SW 1271 (cell line): ENCODE data around the gene BEND5.
A peak's percentile ranks its signal among the peaks of the same experiment; 100 is the strongest.

Experiments
- DNase-seq, 2 experiments: peaks; one replicate each; lab custom pipeline; 2025; lab: John Stamatoyannopoulos, UW

The BEND5 gene

DNA sequence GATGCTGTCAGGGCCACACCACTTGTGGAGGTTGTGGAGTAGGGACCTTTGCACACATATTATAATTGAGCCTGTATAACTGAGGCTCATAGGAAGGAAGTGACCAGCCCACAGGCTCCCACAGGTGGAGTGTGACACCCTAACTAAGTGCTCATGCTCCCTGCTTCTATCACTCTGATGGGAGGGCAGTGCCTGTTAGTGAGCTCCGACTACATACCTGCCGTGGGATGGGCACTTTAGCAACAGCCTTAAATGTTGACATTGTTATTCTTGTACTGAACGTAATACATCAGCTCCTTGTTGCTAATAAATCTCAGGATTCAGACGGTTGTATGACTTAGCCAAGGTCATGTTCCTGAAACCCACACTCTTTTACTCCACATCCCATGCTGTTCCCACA lies 58.0 kb downstream of the BEND5 start:
- DNase-seq, result no peak

DNA sequence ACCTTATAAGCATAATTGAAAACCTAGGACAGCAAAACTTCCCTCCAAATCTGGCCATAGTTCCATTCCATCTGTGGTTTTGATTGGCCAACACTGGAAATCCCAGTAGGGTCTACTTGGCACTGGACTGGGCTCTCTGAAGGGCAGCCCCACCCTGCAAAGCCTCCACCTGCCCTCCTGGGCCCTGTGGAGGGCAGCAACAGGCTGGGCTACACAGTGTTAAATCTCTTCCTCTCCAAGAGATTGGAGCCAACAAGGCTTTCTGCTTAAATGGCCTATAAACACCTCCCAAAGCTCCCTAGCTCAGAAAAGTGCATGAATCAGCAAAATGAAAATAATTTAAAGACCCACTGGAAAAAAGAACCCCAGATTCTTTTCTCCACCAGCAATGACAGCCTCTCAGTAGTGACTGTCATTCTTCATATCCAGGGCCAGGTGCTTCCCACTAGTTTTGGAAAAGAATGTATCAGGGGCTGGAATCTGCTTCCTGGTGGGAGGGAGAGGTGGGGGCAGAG lies 58.5 kb downstream of the BEND5 start:
- no peak for DNase-seq

DNA sequence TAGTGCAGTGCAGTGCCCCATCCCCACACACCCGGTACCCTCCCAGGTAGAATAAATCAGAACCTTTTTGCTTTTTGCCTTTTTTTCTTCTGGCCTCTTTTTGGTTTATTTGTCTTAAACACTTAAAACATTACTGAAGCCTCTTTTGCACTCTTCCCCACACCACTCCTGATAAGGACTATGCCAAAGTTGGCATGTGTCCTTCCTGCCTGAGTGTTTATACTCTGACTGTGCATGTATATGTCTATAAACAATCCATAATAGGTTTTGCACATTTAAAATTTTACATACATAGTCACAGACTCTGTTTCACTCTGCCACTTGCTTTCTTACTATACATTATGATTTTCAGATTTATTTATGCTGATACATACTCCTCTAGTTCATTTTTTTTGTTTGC lies 59.6 kb downstream of the BEND5 start:
- DNase-seq, result no peak

DNA sequence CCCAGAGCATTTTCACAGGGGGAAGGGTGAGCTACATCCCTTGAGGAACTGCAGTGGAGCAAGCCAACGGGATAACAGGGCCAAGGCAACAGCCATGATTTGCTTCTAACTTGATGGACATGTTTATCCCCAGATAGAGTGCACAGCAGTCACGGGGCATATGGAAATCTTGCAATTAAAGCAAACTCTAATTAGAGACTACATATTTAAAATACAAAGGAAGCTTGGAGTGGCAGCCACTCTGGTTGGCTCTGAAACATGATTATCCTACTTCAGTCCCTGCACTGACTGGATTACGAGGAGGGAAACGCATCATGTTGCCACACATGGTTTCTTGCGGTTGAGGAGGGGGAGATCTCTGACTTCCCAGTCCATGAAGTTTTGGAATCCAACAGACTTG lies 60.8 kb downstream of the BEND5 start:
- no peak for DNase-seq

DNA sequence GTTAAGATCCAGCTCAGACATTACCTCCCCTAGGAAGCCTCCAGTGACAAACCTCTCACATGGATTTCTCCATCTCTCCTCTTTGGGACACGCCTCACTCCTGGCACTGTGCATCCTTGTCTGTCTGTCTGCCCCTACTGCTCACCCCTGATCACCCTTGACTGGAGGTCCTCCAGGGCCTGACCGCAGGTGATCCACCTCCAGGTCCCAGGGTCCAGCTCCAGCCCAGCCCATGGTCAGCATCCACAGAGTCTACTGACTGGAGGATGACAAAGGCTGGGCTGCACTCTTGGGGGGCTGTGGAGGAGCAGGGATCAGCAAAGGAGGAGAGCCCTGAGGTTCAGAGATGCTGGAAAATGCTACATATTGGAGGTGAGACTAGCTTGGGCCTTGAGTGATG lies 65.8 kb downstream of the BEND5 start:
- no peak for DNase-seq

DNA sequence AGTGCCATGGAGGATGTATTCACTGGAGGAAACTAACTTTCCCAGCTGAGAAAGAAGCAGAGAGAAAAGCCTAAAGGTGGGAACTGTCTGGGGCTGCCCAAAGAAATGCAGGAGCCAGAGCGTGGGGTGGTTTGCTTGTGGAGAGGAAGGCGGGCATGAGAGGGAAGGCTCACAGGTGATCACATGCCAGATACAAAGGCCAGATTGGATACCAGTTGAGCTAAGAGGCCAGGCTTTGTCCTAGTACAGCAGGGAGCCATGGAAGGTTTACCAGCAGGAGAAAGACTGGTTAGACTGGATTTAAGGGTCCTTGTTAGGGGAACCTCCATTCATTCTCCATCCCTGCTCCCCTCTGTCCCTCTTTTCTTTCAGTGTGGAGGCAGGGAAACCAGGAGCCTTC lies 66.4 kb downstream of the BEND5 start:
- DNase-seq, result no peak

DNA sequence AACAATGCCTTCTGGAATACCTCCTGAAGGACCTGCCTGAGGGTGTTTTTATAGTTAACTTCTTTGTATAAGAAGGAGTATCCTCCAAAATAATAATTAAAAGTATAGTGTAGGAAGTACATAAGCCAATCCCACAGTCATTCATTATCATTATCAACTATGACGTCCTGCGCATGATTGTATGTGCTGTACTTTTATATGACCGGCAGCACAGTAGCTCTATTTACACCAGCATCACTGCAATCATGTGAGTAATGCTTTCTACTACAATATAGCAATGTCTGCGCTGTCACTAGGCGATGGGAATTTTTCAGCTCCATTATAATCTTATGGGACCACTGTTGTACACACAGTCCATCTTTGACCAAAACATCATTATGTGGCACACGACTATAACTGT lies 72.0 kb downstream of the BEND5 start:
- DNase-seq, result no peak

DNA sequence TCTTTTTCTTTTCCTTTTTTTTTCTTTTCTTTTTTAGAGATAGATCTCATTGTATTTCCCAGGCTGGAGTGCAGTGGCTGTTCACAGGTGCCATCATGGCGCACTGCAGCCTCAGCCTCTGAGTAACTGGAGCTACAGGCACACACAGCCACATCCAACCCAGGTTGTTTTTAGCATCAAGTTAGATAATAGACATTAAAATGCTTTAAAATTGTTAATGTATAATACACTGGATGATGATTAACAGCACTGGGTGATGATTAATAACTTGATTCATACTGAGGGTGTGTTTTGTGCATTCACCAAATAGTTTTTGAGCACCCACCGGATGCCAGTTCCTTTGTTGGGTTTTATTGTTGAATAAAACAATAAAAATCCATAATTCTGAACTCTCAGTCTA lies 75.2 kb downstream of the BEND5 start:
- DNase-seq, result no peak

DNA sequence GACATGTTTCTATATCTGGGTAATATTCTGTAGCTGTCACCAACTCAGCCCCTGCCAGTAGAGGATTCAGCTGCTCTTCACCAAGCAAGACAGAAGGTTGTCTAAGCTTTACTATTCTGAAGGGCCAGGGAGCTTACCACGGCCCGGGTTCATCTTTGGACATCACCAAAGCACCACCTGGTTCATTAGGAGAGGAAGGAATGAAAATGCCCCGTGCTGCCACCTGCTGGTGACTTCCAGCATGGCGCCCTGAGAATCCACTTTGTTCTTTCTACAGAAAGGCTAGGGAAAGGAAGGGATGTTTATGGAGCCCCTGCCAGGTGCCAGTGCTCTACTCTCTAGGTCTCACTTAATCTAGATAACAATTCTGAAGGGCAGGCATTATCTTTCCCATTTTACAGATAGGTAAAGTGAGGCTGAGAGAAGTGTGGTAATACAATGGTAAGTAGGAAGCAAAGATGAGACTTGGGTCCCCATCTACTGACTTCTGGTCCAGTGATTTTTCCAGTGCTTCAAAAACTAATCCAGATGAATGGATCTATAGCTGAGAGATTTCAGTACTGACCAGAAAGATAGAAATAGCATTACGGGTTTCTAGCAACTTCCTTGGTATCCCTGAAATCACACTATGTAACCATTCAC lies 79.5 kb downstream of the BEND5 start:
- peak in 1 of 2 experiments; percentile 13 for DNase-seq

DNA sequence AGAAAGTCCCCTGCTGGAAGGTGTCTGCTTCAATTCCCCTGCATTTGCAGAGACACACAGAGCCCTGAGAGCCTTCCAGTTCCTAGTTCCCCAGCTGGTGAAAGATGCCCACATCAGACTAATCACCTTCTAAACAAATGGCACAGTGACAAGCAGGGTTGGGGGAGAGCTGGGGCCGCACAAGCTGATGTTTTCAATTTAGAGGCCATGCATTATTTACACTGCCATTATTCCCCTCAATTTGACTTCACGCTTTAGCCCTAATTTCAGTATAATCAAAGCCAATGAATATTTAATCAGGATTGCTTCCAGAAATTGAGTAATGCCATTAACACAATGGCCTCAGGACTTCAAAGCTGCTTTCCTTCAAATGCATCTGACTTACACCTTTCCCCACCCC lies 81.5 kb downstream of the BEND5 start:
- DNase-seq, result no peak

DNA sequence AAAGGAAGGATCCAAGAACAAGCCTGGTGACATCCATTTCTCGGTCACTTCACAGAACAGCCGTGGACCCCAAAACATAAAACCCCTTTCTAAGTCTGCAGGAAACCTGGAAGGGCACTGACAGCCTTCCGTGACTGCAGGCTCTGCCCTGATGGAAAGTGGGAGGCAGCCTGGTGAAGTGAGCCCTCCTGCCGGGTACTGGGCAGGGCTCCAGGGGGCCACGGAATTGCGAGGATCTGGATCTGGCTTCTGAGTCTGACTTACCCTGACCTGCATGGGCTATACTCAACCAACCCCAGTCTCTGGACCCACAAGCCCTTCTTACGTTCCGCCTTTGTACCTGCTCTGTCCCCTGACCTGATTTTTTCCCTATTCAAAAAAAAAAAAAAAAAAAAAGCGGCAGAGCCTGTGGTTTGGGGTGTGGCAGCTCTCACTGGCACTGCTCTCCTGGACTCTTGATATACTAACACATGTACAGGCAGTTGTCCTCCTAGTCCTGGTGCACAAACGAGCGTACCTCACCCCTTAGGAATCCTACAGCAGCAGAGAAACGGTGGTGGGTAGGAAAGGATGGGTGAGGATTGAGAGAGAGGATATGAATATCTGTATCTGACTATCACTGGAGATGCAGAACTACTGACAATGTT lies 82.9 kb downstream of the BEND5 start:
- no peak for DNase-seq

DNA sequence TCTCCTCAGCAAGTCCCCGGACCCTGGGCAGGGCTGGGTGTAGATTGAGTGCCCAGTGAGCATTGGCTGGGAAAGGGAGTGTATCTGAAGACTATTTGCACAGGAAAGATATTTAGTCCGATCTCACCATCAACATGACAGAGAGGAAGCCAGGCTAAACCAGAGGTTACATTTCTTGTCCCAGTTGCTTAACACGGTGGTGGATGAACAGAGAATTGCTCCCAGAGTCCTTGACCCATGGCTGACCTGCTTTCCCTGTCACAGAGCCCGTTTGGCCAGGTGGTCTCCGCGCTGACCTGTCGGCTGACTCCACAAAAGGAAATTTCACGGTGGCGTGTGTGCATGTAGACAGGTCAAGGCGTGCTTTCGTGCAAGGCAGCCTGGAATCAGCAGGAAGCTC lies 83.5 kb downstream of the BEND5 start:
- no peak for DNase-seq

DNA sequence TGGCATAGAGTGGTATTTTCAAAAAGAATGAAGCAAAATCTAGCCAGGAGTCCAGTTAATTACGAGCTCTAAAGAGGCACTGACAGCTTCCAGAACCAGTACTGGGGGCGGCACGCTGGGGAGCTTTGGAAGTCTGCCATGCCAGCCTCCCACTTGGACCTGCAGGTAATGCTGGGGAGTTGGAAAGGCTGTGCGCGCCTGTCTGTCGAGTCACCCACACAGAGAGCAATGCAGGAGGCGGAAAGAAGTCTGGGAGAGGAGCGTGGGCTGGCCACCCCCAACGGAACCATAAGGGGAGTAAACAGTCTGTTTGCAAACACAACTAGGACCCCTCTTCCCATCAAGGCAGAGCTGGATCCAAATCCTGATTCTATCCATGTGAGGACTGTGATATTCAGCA lies 84.5 kb downstream of the BEND5 start:
- no peak for DNase-seq

DNA sequence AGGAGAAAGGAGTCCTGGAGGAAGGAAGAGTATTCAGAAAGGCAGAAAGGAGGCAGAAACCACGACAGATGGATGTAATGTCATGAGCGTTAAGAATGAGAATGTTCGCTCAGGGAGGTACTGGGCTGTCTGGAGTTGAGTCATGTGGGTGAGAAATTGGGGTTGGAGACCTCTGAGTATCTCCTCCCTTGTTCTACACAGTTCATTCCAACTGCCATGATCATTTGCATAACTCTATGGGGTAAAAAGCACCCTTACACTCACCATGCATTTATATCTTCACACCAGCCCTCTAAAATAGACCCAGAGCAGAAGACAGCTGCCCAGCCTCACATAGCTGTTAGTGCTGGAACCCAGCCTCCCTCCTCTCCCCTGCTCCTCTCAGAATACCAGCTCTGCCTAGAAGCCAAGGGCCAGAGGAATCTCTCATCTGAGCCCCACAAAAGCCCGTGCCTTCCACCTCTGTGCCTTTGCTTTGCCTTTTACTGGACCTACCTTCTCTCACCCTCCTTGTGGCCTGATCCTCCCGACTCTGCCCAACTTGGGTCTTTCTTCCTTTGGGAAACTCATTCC lies 85.2 kb downstream of the BEND5 start:
- no peak for DNase-seq

DNA sequence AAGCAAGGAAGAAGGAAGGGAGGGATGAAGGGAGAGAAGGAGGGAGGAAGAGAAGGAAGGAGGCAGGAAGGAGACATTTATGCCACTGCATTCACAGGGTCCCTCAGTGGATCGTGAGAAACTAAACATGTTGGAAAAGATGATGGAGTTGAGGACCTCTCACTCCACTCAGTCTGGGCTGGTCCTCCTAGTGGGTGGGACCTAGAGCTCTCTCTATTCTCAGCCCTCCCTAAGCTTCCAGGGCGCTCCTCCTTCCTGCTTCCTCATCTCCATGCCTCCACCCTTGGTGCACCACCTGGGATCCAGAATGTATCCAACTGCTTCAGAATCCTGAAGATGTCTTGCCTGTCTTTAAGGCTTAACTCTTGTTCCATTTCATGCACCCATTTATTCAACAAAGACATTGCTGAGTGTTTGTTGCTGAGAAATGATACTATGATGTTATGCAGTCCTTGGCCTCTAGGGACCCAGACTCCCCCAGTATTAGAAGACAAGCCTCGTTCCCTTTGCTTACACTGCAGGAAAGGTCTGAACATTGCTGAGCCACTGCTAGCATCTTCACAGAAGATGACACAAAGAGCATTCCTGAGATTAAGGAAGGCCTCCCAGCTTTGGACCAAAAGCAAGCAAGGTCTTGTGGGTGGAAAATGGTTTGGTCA lies 88.5 kb downstream of the BEND5 start:
- peak in 1 of 2 experiments; percentile 9 for DNase-seq

DNA sequence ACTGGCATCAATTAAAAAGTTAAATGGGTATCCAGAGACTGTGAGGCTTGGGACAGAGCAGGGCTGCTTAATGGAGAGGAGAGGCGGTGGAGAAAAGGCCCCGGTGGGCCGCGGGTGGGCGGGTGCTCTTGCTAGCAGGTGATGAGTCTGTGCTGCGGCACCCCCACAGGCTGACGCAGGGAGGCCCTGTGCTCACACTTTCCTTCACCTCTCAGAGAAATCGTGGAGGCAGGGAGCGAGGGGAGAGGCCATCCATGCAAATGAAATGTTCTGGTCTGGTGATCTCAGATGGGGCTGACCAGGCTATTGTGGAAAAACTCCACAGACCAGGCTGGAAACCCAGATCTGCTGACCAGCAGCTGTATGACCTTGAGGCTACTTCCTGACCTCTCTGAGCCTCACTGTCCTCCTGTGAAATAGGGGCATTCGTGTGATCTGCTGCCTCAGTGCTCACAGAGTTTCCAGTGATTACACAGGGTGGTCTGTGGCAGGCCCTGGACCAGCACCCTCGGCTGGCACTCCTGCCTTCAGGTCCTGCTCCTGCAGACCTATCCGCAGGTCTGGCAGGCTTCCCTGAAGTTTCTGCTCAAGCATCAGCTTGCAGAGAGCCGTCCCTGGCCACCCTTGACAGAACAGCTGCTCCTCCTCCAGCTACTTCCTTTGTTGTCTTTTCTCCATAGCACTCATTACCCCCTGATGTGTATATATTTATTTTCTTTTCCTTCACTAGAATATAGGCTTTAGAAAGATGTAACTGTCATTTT lies 89.2 kb downstream of the BEND5 start:
- DNase-seq, result no peak

DNA sequence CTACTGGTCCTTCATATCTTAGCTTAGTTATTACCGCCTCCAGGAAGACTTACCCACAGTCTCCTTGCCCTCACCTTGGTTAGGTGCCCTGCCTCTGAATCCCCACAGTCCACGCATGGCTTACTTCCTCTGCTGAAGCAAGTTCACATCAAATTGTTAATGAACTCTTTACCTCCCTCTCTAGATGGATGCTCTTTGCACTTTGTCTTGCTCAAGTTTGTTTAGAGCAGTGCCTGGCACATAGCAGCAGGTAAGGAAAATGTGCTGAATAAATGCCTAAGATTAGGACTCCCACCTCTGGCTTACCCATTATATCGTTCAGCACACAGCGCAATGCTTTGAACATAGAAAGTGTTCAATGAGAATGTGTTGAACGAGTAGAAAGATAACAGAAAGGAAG lies 90.5 kb downstream of the BEND5 start:
- no peak for DNase-seq

DNA sequence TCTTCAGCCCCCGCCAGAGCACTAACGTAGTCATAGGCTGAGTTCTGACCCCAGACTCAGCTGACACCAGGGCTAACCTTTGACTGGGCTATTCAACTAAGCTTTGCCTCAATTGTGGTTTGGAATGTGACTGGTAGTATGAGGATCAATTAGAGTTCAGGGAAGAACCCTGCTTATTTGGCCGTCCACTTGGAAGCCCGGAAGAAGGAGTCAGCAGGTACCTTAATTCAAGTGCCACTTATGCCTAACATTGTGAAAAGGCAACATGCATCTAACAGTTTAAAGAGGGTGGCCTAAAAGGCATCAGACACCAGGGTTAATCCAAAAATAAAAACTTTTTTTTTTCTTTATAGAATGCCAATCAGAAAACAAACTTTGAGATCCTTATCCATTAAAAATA lies 92.3 kb downstream of the BEND5 start:
- no peak for DNase-seq

DNA sequence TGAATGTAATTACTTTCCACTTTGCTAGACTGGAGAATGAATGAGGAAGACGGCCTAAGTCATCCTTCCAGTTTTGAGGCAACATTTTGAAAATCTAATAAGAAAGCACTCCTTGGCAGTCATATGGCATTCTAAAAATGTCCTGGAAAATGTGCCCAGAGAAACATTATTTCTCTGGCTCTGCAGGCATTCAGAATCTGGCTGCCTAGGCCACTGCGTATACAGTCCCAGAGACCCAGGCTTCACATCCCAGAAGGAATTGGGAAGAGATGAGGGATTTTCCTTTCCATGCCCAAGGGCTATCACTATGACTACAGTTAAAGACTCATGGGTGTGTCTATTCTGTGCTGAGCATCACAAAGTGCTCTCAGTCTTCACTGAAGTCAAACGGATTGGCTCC lies 92.9 kb downstream of the BEND5 start:
- DNase-seq, result no peak

DNA sequence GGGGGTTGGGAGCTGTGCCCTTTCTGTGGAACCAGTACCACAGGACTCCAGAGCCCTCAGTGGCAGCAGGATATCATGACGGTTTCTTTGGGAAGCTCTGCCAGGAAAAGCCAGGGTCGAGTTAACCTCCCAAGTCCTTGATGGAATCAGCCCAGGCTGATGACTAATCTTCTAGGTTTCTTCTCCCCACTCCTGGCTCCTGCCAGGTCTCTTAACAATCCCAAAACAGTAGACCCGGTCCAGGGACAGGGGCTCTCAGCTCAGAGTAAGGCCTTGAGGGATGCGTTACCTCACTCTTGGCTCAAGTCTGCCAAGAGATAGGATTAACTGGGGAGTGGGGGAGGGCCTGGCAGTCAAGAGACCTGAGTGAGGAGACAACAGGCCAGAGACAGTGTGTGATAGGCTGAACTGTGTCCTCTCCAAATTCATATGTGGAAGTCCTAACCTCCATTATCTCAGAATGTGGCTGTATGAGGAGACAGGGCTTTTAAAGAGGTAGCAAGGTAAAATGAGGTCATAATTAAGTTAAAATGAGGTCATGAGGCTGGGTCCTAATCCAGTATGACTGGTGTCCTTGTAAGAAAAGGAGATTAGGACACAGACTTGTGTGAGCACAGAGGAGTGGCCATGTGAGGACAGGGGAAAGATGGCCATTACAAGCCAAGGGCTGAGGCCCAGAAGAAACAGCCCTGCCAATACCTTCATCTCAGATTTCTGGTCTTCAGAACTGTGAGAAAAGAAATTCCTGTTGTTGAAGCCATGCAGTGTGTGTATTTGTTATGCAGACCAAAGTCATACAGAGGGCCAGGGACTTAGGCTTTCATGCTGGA lies 95.0 kb downstream of the BEND5 start:
- DNase-seq, result no peak

DNA sequence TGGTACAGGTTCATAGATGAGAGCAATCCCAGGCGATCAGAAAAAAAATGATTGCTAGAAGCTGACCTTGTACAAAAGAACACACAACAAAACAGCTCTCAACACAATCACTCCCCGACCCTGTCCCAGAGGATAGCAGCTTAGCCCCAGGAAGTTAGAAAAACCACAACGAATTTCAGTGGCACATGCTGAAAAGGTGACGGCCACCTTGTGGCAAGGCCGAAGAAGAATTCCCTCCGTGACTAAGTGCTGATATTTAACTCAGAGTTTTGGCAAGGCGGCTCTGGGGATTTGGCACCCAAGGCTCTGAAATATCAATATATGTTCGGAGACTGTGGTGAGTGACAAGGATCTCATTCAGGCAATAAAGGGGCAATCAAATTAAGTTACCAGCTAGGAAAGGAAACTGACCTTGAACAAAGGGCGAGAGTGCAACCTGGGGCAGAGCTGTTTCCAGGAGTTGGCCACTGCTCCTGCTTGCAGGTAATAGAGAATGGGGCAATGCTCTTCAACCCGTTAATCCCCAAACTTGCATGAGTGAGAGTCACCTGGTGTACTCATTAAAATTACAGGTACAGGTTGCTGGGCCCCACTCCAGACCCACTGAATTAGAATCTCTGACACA lies 96.2 kb downstream of the BEND5 start:
- DNase-seq, result no peak
